Endodermal cell (in vitro differentiated cells): ENCODE results near the gene RPRD1A. TPM values are rescaled to one million over a fixed set of nuclear protein-coding genes. Genes with fewer than 3 reads are reported as not detected.
A peak's percentile ranks its signal among the peaks of the same experiment; 100 is the strongest.

Source experiments
- DNase-seq: peaks from one replicate; pipeline ENCODE4 v3.0.0-alpha.2; 2017
- H3K27ac ChIP-seq: 2 replicates; pipeline ENCODE4 v1.5.1; 2013; ENCODE audit warnings: mild to moderate bottlenecking, low read depth, low read length, moderate library complexity
- H3K27me3 ChIP-seq: 2 replicates; pipeline ENCODE4 v1.6.1; 2013; ENCODE audit warnings: mild to moderate bottlenecking, low read length, moderate library complexity; ENCODE audit not compliant: insufficient read depth, control insufficient read depth, poor library complexity, severe bottlenecking
- H3K36me3 ChIP-seq: 2 replicates; pipeline ENCODE4 v1.7.0; 2013; ENCODE audit warnings: mild to moderate bottlenecking, low read length, moderate library complexity; ENCODE audit not compliant: control insufficient read depth, insufficient read depth
- H3K4me1 ChIP-seq: one replicate; pipeline ENCODE4 v1.7.0; 2013; ENCODE audit warnings: low read length; ENCODE audit not compliant: control insufficient read depth, insufficient read depth
- H3K4me3 ChIP-seq: 2 replicates; pipeline ENCODE4 v1.5.1; 2013; ENCODE audit warnings: mild to moderate bottlenecking, low read length, moderate library complexity
- H3K9ac ChIP-seq: 2 replicates; pipeline ENCODE4 v1.6.1; 2013; ENCODE audit warnings: mild to moderate bottlenecking, low read length, moderate library complexity; ENCODE audit not compliant: poor library complexity, severe bottlenecking; ENCODE audit errors: extremely low read depth
- H3K9me3 ChIP-seq: 2 replicates; pipeline ENCODE4 v1.6.1; 2013; ENCODE audit warnings: mild to moderate bottlenecking, low read length, moderate library complexity; ENCODE audit not compliant: control insufficient read depth
- H3K27ac Mint-ChIP-seq: 2 replicates; pipeline ENCODE4 v1.8.0; 2020; ENCODE audit warnings: mixed read lengths
- H3K27me3 Mint-ChIP-seq: 2 replicates; pipeline ENCODE4 v1.8.0; 2021; ENCODE audit warnings: mild to moderate bottlenecking, mixed read lengths; ENCODE audit not compliant: insufficient read depth
- H3K36me3 Mint-ChIP-seq: 2 replicates; pipeline ENCODE4 v1.8.0; 2020; ENCODE audit warnings: low read depth, mixed read lengths
- H3K4me1 Mint-ChIP-seq: 2 replicates; pipeline ENCODE4 v1.8.0; 2020; ENCODE audit warnings: mixed read lengths
- H3K4me3 Mint-ChIP-seq: 2 replicates; pipeline ENCODE4 v1.8.0; 2020; ENCODE audit warnings: mild to moderate bottlenecking, moderate library complexity, mixed read lengths
- H3K9me3 Mint-ChIP-seq: 2 replicates; pipeline ENCODE4 v1.8.0; 2020; ENCODE audit warnings: mild to moderate bottlenecking, mixed read lengths
- WGBS, 2 experiments: methylation state at CpG; one replicate each; pipeline versions ENCODE4 v1.1.5 to v1.1.7; 2013; ENCODE audit warnings: missing lambda C conversion rate in 2 of 2, mixed read lengths in 1 of 2; ENCODE audit not compliant: insufficient coverage in 1 of 2, insufficient read length in 1 of 2; 5-methylcytosine and 5-hydroxymethylcytosine counted together
- total RNA-seq, 2 donors: library from RNA; stranded (reverse); fragmentation: NEBNext Ultra II Directional in 1 of 2; extraction: Animal tissue kit (Norgen Biotek cat#: 25700) in 1 of 2; gene quantifications; 2 replicates in 1 of 2; 3 replicates in 1 of 2; pipeline ENCODE4 v1.2.1, GENCODE V29; 2021
- TF ChIP-seq, protein P1 (sequence below): fragments of 200-600 bp; sonication (generic); conservative IDR thresholded peaks from 2 replicates; pipeline ENCODE4 v1.5.0; 2021; ENCODE audit warnings: antibody characterized with exemption, mild to moderate bottlenecking

Gene RPRD1A
- total RNA-seq, 2 donors from 2014 or later: 90.5 to 97.7 TPM

DNA sequence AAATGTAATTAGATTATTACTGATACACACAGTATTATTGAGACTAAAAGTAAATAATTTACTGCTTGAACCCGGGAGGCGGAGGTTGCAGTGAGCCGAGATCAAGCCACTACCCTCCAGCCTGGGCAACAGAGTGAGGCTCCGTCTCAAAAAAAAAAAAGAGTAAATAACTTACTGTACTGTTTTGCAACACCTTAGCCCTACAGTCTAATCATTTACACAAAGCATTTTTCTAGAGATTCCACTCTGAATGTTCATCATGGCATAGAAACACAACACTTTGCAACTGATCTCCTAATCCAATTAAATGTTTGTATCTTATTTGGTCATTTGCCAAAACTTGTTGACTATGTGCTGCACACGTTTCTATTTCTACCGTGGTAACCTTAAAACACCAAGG lies 118.3 kb downstream of the RPRD1A start:
- Mint-ChIP-seq H3K36me3 (peaks cover 6% of the 10 kb centered on the region), H3K27me3 (no peaks in the 10 kb centered on the region), H3K9me3 (peaks cover 7% of the 10 kb centered on the region), H3K27ac (no peak overlapping the region), H3K4me3 (peak overlapping the region; percentile 79), H3K4me1 (peaks cover 11% of the 10 kb centered on the region)
- no peak overlapping the region for H3K4me3 ChIP-seq
- no peaks in the 10 kb centered on the region for H3K36me3 ChIP-seq
- H3K27ac ChIP-seq: no peak overlapping the region
- H3K9ac ChIP-seq: no peak overlapping the region
- TF ChIP-seq, protein P1, sequence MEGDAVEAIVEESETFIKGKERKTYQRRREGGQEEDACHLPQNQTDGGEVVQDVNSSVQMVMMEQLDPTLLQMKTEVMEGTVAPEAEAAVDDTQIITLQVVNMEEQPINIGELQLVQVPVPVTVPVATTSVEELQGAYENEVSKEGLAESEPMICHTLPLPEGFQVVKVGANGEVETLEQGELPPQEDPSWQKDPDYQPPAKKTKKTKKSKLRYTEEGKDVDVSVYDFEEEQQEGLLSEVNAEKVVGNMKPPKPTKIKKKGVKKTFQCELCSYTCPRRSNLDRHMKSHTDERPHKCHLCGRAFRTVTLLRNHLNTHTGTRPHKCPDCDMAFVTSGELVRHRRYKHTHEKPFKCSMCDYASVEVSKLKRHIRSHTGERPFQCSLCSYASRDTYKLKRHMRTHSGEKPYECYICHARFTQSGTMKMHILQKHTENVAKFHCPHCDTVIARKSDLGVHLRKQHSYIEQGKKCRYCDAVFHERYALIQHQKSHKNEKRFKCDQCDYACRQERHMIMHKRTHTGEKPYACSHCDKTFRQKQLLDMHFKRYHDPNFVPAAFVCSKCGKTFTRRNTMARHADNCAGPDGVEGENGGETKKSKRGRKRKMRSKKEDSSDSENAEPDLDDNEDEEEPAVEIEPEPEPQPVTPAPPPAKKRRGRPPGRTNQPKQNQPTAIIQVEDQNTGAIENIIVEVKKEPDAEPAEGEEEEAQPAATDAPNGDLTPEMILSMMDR: no peak
- 62 to 71% methylated on average over 3 to 6 of the region's 6 CpGs for WGBS, 2 experiments
- no peak for DNase-seq
- peaks cover 5% of the 10 kb centered on the region for H3K9me3 ChIP-seq
- no peaks in the 10 kb centered on the region for H3K4me1 ChIP-seq
- peaks cover 10% of the 10 kb centered on the region for H3K27me3 ChIP-seq

DNA sequence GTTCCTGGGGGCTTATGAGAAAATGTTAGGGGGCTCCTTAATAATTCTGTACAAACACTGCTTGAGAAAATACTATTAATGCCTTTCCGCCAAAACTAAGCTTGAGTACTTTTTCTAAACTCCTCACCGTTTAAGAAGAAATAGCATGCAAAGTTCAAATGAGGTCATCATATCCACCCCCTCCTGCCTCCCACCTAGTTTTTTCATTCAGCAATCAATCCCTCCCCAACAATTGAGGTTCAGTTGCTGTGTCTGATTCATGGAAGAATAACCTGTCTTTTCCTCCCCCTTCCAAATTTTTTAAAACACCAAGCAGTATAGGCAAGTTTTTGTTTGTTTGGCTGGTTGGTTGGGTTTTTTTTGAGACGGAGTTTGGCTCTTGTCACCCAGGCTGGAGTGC lies 119.3 kb downstream of the RPRD1A start:
- no peaks in the 10 kb centered on the region for H3K36me3 ChIP-seq
- peaks cover 4% of the 10 kb centered on the region for H3K9me3 ChIP-seq
- peak overlapping the region; percentile 79 for H3K4me3 Mint-ChIP-seq
- no peak overlapping the region for H3K9ac ChIP-seq
- no peak for DNase-seq
- H3K4me1 ChIP-seq: no peaks in the 10 kb centered on the region
- peaks cover 9% of the 10 kb centered on the region for H3K36me3 Mint-ChIP-seq
- peaks cover 11% of the 10 kb centered on the region for H3K4me1 Mint-ChIP-seq
- no peaks in the 10 kb centered on the region for H3K27me3 Mint-ChIP-seq
- WGBS, 2 experiments: 80 to 90% methylated on average over 2 to 3 of the region's 3 CpGs
- H3K27me3 ChIP-seq: peaks cover 10% of the 10 kb centered on the region
- H3K4me3 ChIP-seq: no peak overlapping the region
- TF ChIP-seq, protein P1: no peak
- no peak overlapping the region for H3K27ac ChIP-seq
- H3K27ac Mint-ChIP-seq: no peak overlapping the region
- peaks cover 4% of the 10 kb centered on the region for H3K9me3 Mint-ChIP-seq

DNA sequence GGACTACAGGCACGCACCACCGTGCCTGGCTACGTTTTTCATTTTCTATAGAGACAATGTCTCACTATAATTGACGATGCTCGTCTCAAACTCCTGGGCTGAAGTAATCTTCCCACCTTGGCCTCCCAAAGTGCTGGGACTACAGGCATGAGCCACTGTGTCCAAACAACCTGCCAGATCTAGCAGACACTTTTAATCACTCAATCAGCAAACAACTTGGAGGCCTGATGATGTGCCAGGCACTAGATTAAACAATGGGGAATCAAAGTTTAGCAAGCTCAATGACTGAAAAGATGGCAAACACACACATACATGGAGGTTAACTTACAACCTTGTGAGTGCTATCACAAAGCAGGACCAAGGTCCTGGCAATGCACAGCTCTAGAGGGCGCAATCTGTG lies 124.7 kb downstream of the RPRD1A start:
- DNase-seq: no peak
- H3K36me3 ChIP-seq: no peaks in the 10 kb centered on the region
- no peaks in the 10 kb centered on the region for H3K4me1 ChIP-seq
- H3K36me3 Mint-ChIP-seq: peaks cover 14% of the 10 kb centered on the region
- H3K4me3 ChIP-seq: no peak overlapping the region
- H3K4me1 Mint-ChIP-seq: peaks cover 15% of the 10 kb centered on the region
- 92 to 93% methylated on average over 5 to 6 of the region's 6 CpGs for WGBS, 2 experiments
- no peak overlapping the region for H3K27ac ChIP-seq
- no peak overlapping the region for H3K9ac ChIP-seq
- H3K9me3 ChIP-seq: no peaks in the 10 kb centered on the region
- no peak overlapping the region for H3K4me3 Mint-ChIP-seq
- no peaks in the 10 kb centered on the region for H3K27me3 ChIP-seq
- H3K9me3 Mint-ChIP-seq: peaks cover under 1% of the 10 kb centered on the region
- TF ChIP-seq, protein P1: no peak
- H3K27me3 Mint-ChIP-seq: no peaks in the 10 kb centered on the region
- H3K27ac Mint-ChIP-seq: no peak overlapping the region
